Measurements from ENCODE around the gene CFD.

CFD gene

DNA sequence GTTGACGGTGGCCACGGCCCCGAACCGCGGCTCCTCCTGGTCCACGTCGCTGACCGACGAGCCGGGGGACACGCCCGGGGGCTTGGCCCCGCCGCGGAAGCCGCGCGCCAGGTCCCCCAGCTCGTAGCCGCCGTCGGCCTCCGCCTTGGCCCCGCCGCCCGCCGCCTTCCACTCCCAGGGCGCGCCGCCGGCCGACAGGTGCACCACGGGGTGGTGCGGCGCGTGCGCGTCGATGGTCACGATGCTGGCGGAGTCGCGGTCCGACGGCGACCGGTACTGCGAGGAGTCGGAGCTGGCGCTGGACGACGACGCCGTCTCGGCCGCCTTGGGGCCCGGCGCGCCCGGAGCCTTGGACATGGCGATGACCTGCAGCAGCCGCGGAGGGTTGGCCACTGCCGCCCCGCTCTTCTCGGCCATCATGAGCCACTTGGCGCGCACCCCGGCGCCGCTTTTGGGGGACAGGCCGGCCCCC lies 46.7 kb upstream of the CFD start:
- H3K27me3 ChIP-seq: no peaks in the 10 kb centered on the region
- peaks cover 68% of the 10 kb centered on the region for H3K36me3 ChIP-seq
- no peak for TF ChIP-seq CTCF (IDR thresholded peaks at IDR 0.05; ENCODE audit: low read depth, low read length)
- H3K9me3 ChIP-seq: no peaks in the 10 kb centered on the region
- H3K4me3 ChIP-seq (ENCODE audit: low read depth, low read length): no peak overlapping the region
- no peaks in the 10 kb centered on the region for H3K4me1 ChIP-seq
- no peak for DNase-seq

- Histone ChIP-seq H3K4me1 (no peaks in the 10 kb centered on the region), H3K4me3 (ENCODE audit: low read depth, low read length) (no peak overlapping the region), H3K27me3 (no peaks in the 10 kb centered on the region), H3K36me3 (peaks cover 63% of the 10 kb centered on the region), H3K9me3 (no peaks in the 10 kb centered on the region)
- no peak for TF ChIP-seq CTCF (IDR thresholded peaks at IDR 0.05; ENCODE audit: low read depth, low read length)
- no peak for DNase-seq
These were observed 46.0 kb upstream of the CFD start for GRCh38 chr19:813219-814151.

GRCh38 chr19:814152-815078 lies 45.0 kb upstream of the CFD start:
- Histone ChIP-seq H3K4me3 (ENCODE audit: low read depth, low read length) (no peak overlapping the region), H3K9me3 (no peaks in the 10 kb centered on the region), H3K36me3 (peaks cover 54% of the 10 kb centered on the region), H3K27me3 (no peaks in the 10 kb centered on the region), H3K4me1 (no peaks in the 10 kb centered on the region)
- TF ChIP-seq CTCF (IDR thresholded peaks at IDR 0.05; ENCODE audit: low read depth, low read length): no peak
- DNase-seq: no peak

GRCh38 chr19:815079-815774 lies 44.2 kb upstream of the CFD start:
- no peak for TF ChIP-seq CTCF (IDR thresholded peaks at IDR 0.05; ENCODE audit: low read depth, low read length)
- Histone ChIP-seq H3K4me3 (ENCODE audit: low read depth, low read length) (no peak overlapping the region), H3K36me3 (peaks cover 45% of the 10 kb centered on the region), H3K27me3 (no peaks in the 10 kb centered on the region), H3K4me1 (no peaks in the 10 kb centered on the region), H3K9me3 (no peaks in the 10 kb centered on the region)
- DNase-seq: no peak

DNA sequence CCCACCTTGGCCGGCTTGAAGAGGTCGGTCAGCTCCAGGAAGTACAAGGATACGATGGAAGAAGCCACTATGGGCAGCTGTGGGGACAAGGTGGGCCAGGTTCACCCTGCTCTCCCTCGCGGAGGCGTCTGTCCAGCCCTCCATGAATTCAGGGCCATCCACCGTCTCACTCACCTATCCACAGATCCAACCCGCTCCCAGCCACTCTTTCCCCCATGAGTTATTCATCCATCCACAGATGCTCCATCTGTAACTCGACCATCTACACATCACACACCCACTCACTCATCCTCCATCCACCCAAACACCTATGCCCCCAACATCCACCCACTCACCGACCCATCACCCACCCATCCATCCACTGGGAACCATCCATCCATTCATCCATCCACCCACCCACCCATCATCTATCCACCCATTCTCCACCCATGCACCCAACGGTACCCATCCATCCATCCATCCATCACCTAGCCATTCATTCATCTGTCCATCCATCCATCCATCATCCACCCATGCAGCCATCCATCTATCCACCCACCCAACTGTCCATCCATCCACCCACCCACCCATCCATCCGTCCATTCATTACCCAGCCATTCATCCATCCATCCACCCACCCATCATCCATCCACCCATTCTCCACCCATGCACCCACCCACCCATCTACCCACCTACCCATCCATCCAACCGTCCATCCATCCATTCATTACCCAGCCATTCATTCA lies 43.5 kb upstream of the CFD start:
- no peak overlapping the region for H3K4me3 ChIP-seq (ENCODE audit: low read depth, low read length)
- no peaks in the 10 kb centered on the region for H3K4me1 ChIP-seq
- H3K27me3 ChIP-seq: no peaks in the 10 kb centered on the region
- no peaks in the 10 kb centered on the region for H3K9me3 ChIP-seq
- H3K36me3 ChIP-seq: peaks cover 38% of the 10 kb centered on the region
- TF ChIP-seq CTCF (IDR thresholded peaks at IDR 0.05; ENCODE audit: low read depth, low read length): no peak
- no peak for DNase-seq

All from BE2C (cell line).